Measurements from ENCODE around the gene RPL29. TPM values are rescaled to one million over a fixed set of nuclear protein-coding genes. Genes with fewer than 3 reads are reported as not detected.

RPL29 gene
- total RNA-seq, 2 experiments from 2014 or later, result 1,843 to 1,901 TPM

DNA sequence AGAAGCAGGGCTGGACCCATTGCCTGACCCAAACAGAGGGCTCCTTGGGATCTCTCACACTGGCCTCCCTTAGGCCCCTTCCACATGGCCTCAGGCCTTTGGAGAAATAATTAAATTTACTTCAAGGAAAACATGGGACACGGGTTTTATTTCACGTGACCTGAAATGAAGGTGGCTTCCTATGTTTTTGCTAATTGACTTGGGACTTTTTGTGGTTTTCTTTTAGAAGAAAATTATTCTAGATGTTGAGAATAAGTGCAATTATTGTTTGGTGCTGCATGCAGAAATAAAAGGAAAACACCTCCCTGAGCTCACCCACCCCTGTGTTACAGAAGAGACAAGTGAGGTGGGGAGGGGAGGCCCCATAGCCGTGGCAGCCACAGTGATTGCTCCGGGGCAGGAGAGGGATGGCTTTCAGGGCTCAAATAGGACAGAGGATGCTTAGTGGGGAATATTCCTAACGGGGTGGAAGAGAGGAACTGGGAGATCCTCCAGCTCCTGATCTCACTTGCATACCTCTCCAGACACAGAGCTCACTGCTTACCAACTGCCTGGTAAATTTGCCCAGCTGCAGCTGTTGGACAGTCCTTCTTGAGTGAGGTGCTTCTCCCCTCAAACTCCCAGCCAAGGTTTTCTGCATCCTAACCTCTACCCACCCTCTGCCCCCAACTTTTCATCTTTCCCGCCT lies 29.2 kb upstream of the RPL29 start:
- H3K4me3 Mint-ChIP-seq, result no peak overlapping the region
- no peaks in the 10 kb centered on the region for H3K36me3 ChIP-seq (ENCODE audit: insufficient read depth, low read length)
- H3K4me1 Mint-ChIP-seq (ENCODE audit: low read depth), result no peaks in the 10 kb centered on the region
- no peaks in the 10 kb centered on the region for H3K9me3 Mint-ChIP-seq
- no peaks in the 10 kb centered on the region for H3K36me3 Mint-ChIP-seq (ENCODE audit: low read depth)
- no peaks in the 10 kb centered on the region for H3K9me3 ChIP-seq (ENCODE audit: control insufficient read depth in 1 of 2, insufficient read depth in 1 of 2, low read length in 2 of 2)
- peaks cover 4% of the 10 kb centered on the region for H3K4me1 ChIP-seq (ENCODE audit: insufficient read depth, low read length)
- CTCF ChIA-PET, result no interaction called here
- H3K27me3 Mint-ChIP-seq, result no peaks in the 10 kb centered on the region
- TF ChIP-seq, protein P1, sequence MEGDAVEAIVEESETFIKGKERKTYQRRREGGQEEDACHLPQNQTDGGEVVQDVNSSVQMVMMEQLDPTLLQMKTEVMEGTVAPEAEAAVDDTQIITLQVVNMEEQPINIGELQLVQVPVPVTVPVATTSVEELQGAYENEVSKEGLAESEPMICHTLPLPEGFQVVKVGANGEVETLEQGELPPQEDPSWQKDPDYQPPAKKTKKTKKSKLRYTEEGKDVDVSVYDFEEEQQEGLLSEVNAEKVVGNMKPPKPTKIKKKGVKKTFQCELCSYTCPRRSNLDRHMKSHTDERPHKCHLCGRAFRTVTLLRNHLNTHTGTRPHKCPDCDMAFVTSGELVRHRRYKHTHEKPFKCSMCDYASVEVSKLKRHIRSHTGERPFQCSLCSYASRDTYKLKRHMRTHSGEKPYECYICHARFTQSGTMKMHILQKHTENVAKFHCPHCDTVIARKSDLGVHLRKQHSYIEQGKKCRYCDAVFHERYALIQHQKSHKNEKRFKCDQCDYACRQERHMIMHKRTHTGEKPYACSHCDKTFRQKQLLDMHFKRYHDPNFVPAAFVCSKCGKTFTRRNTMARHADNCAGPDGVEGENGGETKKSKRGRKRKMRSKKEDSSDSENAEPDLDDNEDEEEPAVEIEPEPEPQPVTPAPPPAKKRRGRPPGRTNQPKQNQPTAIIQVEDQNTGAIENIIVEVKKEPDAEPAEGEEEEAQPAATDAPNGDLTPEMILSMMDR (IDR thresholded peaks at IDR 0.05), result no peak
- DNase-seq (no peak), ATAC-seq (ENCODE audit: poor library complexity) (no peak)
- H3K27me3 ChIP-seq (ENCODE audit: control insufficient read depth in 1 of 2, insufficient read depth in 2 of 2, low read length in 2 of 2), result no peaks in the 10 kb centered on the region
- no peak overlapping the region for H3K27ac ChIP-seq (ENCODE audit: low read depth in 1 of 2, low read length in 2 of 2)
- POLR2A ChIA-PET, result no interaction called here
- no peak overlapping the region for H3K4me3 ChIP-seq (ENCODE audit: low read length)
- intact Hi-C loops (cut with DNase I, micrococcal nuclease), result no loop called here
- H3K27ac Mint-ChIP-seq, result no peak overlapping the region

DNA sequence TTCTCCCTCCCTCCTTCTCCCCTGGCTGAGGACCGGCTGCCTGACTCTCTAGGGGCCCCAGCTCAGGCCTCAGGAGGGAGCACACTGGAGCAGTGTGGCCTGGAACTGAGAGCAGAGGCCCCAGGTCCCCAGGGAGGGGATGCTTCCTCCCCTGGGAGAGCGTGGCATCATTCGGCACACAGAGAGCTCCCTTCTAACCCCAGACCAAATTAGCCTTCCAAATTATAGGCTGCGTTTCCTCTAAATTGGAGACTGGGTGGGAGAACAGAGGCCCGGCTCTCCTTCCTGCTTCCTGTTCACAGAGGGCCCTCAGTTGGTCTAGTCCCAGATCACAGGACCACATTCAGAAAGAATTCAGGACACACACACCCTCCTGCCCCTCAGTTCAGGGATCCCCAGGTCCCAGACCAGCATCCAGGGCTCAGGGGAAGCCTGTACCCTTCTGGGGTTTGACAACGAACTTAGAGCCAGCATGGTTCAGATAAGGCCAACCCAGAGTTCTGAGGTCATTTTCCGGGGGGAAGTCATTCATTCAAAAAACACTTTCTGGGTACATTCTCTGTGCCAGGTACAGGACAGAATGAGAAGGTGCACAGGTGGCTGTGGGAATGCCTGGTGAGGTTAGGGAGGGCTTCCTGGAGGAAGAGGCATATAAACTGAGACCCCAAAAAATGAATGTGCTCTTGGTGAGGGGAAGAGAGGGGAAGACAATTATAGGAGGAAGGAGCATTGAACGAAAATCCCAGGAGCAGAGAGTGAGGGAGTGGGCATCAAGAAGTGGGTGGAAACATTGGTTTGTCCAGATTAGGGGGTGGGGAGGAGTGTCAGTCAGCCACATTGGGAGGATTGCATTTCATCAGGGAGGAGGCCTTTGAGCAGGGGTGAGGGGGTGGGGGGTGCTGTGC lies 28.4 kb upstream of the RPL29 start:
- Histone ChIP-seq H3K4me1 (ENCODE audit: insufficient read depth, low read length) (peaks cover 4% of the 10 kb centered on the region), H3K36me3 (ENCODE audit: insufficient read depth, low read length) (no peaks in the 10 kb centered on the region), H3K4me3 (ENCODE audit: low read length) (no peak overlapping the region), H3K27ac (ENCODE audit: low read depth in 1 of 2, low read length in 2 of 2) (no peak overlapping the region), H3K9me3 (ENCODE audit: control insufficient read depth in 1 of 2, insufficient read depth in 1 of 2, low read length in 2 of 2) (no peaks in the 10 kb centered on the region), H3K27me3 (ENCODE audit: control insufficient read depth in 1 of 2, insufficient read depth in 2 of 2, low read length in 2 of 2) (no peaks in the 10 kb centered on the region)
- Mint-ChIP-seq H3K36me3 (ENCODE audit: low read depth) (no peaks in the 10 kb centered on the region), H3K27me3 (no peaks in the 10 kb centered on the region), H3K27ac (no peak overlapping the region), H3K4me1 (ENCODE audit: low read depth) (no peaks in the 10 kb centered on the region), H3K9me3 (no peaks in the 10 kb centered on the region), H3K4me3 (no peak overlapping the region)
- POLR2A ChIA-PET, result no interaction called here
- CTCF ChIA-PET, result no interaction called here
- TF ChIP-seq, protein P1 (IDR thresholded peaks at IDR 0.05), result no peak
- intact Hi-C loops (cut with DNase I, micrococcal nuclease), result no loop called here
- ATAC-seq (ENCODE audit: poor library complexity) (no peak), DNase-seq (no peak)

- no peaks in the 10 kb centered on the region for H3K36me3 Mint-ChIP-seq (ENCODE audit: low read depth)
- no peaks in the 10 kb centered on the region for H3K27me3 ChIP-seq (ENCODE audit: control insufficient read depth in 1 of 2, insufficient read depth in 2 of 2, low read length in 2 of 2)
- no peaks in the 10 kb centered on the region for H3K36me3 ChIP-seq (ENCODE audit: insufficient read depth, low read length)
- H3K9me3 Mint-ChIP-seq, result no peaks in the 10 kb centered on the region
- CTCF ChIA-PET, result no interaction called here
- ATAC-seq (ENCODE audit: poor library complexity) (no peak), DNase-seq (no peak)
- no peaks in the 10 kb centered on the region for H3K27me3 Mint-ChIP-seq
- H3K4me3 Mint-ChIP-seq, result no peak overlapping the region
- TF ChIP-seq, protein P1 (IDR thresholded peaks at IDR 0.05), result no peak
- H3K27ac Mint-ChIP-seq, result no peak overlapping the region
- H3K4me3 ChIP-seq (ENCODE audit: low read length), result no peak overlapping the region
- H3K27ac ChIP-seq (ENCODE audit: low read depth in 1 of 2, low read length in 2 of 2), result no peak overlapping the region
- intact Hi-C loops (cut with DNase I, micrococcal nuclease), result no loop called here
- H3K9me3 ChIP-seq (ENCODE audit: control insufficient read depth in 1 of 2, insufficient read depth in 1 of 2, low read length in 2 of 2), result no peaks in the 10 kb centered on the region
- no peaks in the 10 kb centered on the region for H3K4me1 Mint-ChIP-seq (ENCODE audit: low read depth)
- H3K4me1 ChIP-seq (ENCODE audit: insufficient read depth, low read length), result peaks cover 4% of the 10 kb centered on the region
- POLR2A ChIA-PET, result no interaction called here
Measured at GRCh38 chr3:52023101-52023770, 27.5 kb upstream of the RPL29 start.

Measured in CD4-positive, alpha-beta T cell (primary cell).